Measurements from ENCODE around the gene PRXL2C.
A peak's percentile ranks its signal among the peaks of the same experiment; 100 is the strongest.

The PRXL2C gene

GRCh38 chr9:96609732-96610131 lies 45.4 kb downstream of the PRXL2C start:
- no peak overlapping the region for H3K4me3 ChIP-seq
- DNase-seq (ENCODE audit: low spot score) = no peak
- TF ChIP-seq CTCF (IDR thresholded peaks at IDR 0.05) = no peak
- no peak overlapping the region for H3K27ac ChIP-seq

- no peak for TF ChIP-seq CTCF (IDR thresholded peaks at IDR 0.05)
- no peak for DNase-seq (ENCODE audit: low spot score)
- Histone ChIP-seq H3K4me3 (no peak overlapping the region), H3K27ac (no peak overlapping the region)
Measured at GRCh38 chr9:96607971-96608370, 47.1 kb downstream of the PRXL2C start.

GRCh38 chr9:96605328-96605727 lies 49.8 kb downstream of the PRXL2C start:
- Histone ChIP-seq H3K4me3 (no peak overlapping the region), H3K27ac (no peak overlapping the region)
- no peak for DNase-seq (ENCODE audit: low spot score)
- no peak for TF ChIP-seq CTCF (IDR thresholded peaks at IDR 0.05)

GRCh38 chr9:96604004-96604319 lies 51.2 kb downstream of the PRXL2C start:
- Histone ChIP-seq H3K27ac (peak overlapping the region in 1 of 2 donors; percentile 38), H3K4me3 (no peak overlapping the region)
- TF ChIP-seq CTCF (IDR thresholded peaks at IDR 0.05) = no peak
- DNase-seq (ENCODE audit: low spot score) = no peak

- H3K27ac ChIP-seq = peak overlapping the region in 1 of 2 donors; percentile 38
- no peak overlapping the region for H3K4me3 ChIP-seq
- TF ChIP-seq CTCF (IDR thresholded peaks at IDR 0.05) = no peak
- DNase-seq (ENCODE audit: low spot score) = no peak
Measured at GRCh38 chr9:96603305-96604003, 51.7 kb downstream of the PRXL2C start.

GRCh38 chr9:96599298-96599697 lies 55.8 kb downstream of the PRXL2C start:
- TF ChIP-seq CTCF (IDR thresholded peaks at IDR 0.05) = no peak
- no peak overlapping the region for H3K27ac ChIP-seq
- DNase-seq (ENCODE audit: low spot score) = no peak
- no peak overlapping the region for H3K4me3 ChIP-seq

GRCh38 chr9:96596601-96597111 lies 58.5 kb downstream of the PRXL2C start:
- no peak for TF ChIP-seq CTCF (IDR thresholded peaks at IDR 0.05)
- DNase-seq (ENCODE audit: low spot score) = no peak
- Histone ChIP-seq H3K4me3 (no peak overlapping the region), H3K27ac (no peak overlapping the region)
